MM.1S (cell line): ENCODE measurements around the gene LINC01488.

Source experiments
- DNase-seq: peaks from one replicate; pipeline ENCODE4 v3.0.0-alpha.2; 2015
- H2AFZ ChIP-seq: fragments of 300-600 bp; sonication (generic); 2 replicates; pipeline ENCODE4 v1.6.0; 2016; ENCODE audit warnings: antibody characterized with exemption, low read length
- H3F3A ChIP-seq: fragments of 300-600 bp; sonication (generic); 2 replicates; pipeline ENCODE4 v1.6.1; 2016; ENCODE audit warnings: mild to moderate bottlenecking, antibody characterized with exemption, low read length, moderate library complexity, mixed read lengths; ENCODE audit not compliant: insufficient read depth
- H3K27ac ChIP-seq: fragments of 300-600 bp; sonication (generic); 2 replicates; pipeline ENCODE4 v1.5.1; 2016; ENCODE audit warnings: mild to moderate bottlenecking, low read length
- H3K27me3 ChIP-seq: fragments of 300-600 bp; sonication (generic); replicated peaks from 2 replicates; pipeline ENCODE4 v1.6.0; 2016; ENCODE audit warnings: low read length; ENCODE audit not compliant: insufficient read depth
- H3K36me3 ChIP-seq: fragments of 300-600 bp; sonication (generic); replicated peaks from 2 replicates; pipeline ENCODE4 v1.6.1; 2016; ENCODE audit warnings: mild to moderate bottlenecking, low read length, mixed read lengths; ENCODE audit not compliant: insufficient read depth
- H3K4me1 ChIP-seq: fragments of 300-600 bp; sonication (generic); 2 replicates; pipeline ENCODE4 v1.6.1; 2016; ENCODE audit warnings: low read length, mixed read lengths
- H3K4me2 ChIP-seq: fragments of 300-600 bp; sonication (generic); 2 replicates; pipeline ENCODE4 v1.6.0; 2016; ENCODE audit warnings: low read depth, low read length
- H3K4me3 ChIP-seq: fragments of 300-600 bp; sonication (generic); 2 replicates; pipeline ENCODE4 v1.5.1; 2016; ENCODE audit warnings: low read length, mixed read lengths
- H3K79me2 ChIP-seq: fragments of 300-600 bp; sonication (generic); 2 replicates; pipeline ENCODE4 v1.6.1; 2016; ENCODE audit warnings: mixed run types, low read length, mixed read lengths
- H3K9ac ChIP-seq: fragments of 300-600 bp; sonication (generic); 2 replicates; pipeline ENCODE4 v1.6.1; 2016; ENCODE audit warnings: low read length, mixed read lengths
- H3K9me2 ChIP-seq: fragments of 300-600 bp; sonication (generic); replicated peaks from 2 replicates; pipeline ENCODE4 v1.6.1; 2016; ENCODE audit warnings: mild to moderate bottlenecking, low read length, mixed read lengths; ENCODE audit not compliant: insufficient read depth
- H3K9me3 ChIP-seq: fragments of 300-600 bp; sonication (generic); replicated peaks from 2 replicates; pipeline ENCODE4 v1.6.1; 2016; ENCODE audit warnings: mild to moderate bottlenecking, low read length, mixed read lengths; ENCODE audit not compliant: insufficient read depth
- H4K20me1 ChIP-seq: fragments of 300-600 bp; sonication (generic); 2 replicates; pipeline ENCODE4 v1.6.1; 2016; ENCODE audit warnings: mild to moderate bottlenecking, low read length, moderate library complexity, mixed read lengths; ENCODE audit not compliant: insufficient read depth
- CTCF ChIP-seq: fragments of 300-600 bp; sonication (generic); IDR thresholded peaks from 2 replicates; pipeline ENCODE4 v1.5.1; 2016; ENCODE audit warnings: antibody characterized with exemption, low read length, mixed read lengths
- EZH2 ChIP-seq: fragments of 300-600 bp; sonication (generic); optimal IDR thresholded peaks from 2 replicates; pipeline ENCODE3; 2017; ENCODE audit warnings: low read depth, mild to moderate bottlenecking, antibody characterized with exemption, low read length, mixed read lengths
- EZH2phosphoT487 ChIP-seq: fragments of 300-600 bp; sonication (generic); IDR thresholded peaks from 2 replicates; pipeline ENCODE4 v1.6.1; 2018; ENCODE audit warnings: antibody characterized with exemption, low read length

Gene LINC01488

DNA sequence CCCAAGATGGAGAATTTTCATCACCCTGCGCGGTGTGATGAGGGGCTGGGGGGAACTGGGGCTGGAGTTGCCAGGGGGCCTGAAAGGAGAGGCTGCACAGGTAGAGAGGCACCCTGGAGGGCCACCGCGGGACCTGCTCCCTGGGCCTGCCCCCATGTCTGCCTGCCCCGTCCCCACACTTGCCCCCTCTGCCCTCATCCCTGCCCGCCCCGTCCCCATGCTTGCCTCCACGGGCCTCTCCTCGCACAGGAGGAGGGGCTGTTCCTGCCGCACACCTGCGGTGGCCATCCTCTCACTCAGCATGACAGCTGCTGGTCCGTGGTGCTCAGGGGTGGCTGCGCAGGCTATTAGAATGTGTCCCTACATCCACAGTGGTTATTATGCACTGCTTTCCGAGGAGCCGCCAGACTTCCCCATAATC lies 43.5 kb downstream of the LINC01488 start:
- Histone ChIP-seq H3K79me2 (no peaks in the 10 kb centered on the region), H3K4me3 (no peak overlapping the region), H3K9me3 (no peaks in the 10 kb centered on the region), H3K9ac (no peak overlapping the region), H3K27me3 (peaks cover 21% of the 10 kb centered on the region; the same call in 1 of the 2 replicates), H3K4me2 (no peak overlapping the region), H4K20me1 (no peaks in the 10 kb centered on the region), H3K9me2 (no peaks in the 10 kb centered on the region), H3K4me1 (no peaks in the 10 kb centered on the region), H3K27ac (no peak overlapping the region), H3F3A (no peaks in the 10 kb centered on the region), H2AFZ (no peak overlapping the region), H3K36me3 (no peaks in the 10 kb centered on the region)
- no peak for DNase-seq
- no peak for TF ChIP-seq CTCF
- TF ChIP-seq EZH2phosphoT487: no peak
- no peak for TF ChIP-seq EZH2

DNA sequence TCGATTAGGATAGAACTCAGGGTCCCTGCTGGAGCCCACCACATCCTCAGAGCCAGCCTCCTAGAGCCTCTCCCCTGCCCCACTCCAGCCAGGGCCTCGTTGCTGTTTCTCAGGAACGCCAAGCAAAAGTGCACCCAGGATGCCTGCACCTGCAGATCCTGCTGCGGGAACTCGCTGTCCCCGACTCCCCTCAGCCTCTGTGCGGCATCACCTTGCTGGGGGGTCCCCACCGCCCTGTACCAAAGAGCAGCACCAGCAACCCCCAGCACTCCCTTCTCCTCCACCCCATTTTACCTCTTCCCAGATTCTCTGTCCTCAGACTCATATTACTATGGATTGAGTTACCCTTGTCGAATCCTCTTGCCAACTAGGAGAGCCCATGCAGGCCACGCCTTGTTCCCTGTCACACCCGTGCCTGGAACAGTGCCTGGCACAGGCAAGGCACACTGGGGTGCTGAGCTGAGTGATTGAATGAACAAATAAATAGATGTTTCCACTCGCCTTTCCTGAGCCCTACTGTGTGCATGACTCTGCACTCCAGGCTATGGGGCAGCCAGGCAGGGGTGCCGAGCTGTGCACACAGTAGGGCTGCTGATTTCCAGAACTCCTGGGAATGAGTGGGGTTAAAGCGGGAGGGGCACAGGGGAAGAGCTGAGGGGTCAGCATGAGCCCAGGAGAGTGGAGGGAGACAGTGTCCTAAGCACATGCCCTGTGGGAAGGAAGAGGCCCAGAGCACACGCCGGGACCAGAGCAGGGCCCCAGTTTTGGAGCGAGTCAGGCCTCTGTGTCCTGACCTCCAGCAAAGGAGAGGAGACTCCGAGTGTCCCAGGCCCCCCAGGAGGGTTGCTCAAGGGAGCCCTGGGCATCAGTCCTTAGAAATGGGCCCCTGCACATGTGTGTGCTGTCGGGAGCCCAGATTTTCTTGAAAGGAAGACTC lies 44.3 kb downstream of the LINC01488 start:
- Histone ChIP-seq H3K27me3 (peaks cover 23% of the 10 kb centered on the region; the same call in 1 of the 2 replicates), H3K36me3 (no peaks in the 10 kb centered on the region), H3K79me2 (no peaks in the 10 kb centered on the region), H2AFZ (no peak overlapping the region), H3K9me2 (no peaks in the 10 kb centered on the region), H4K20me1 (no peaks in the 10 kb centered on the region), H3K27ac (no peak overlapping the region), H3F3A (no peaks in the 10 kb centered on the region), H3K4me2 (no peak overlapping the region), H3K4me1 (no peaks in the 10 kb centered on the region), H3K9me3 (no peaks in the 10 kb centered on the region), H3K9ac (no peak overlapping the region), H3K4me3 (no peak overlapping the region)
- TF ChIP-seq EZH2phosphoT487 (no peak), CTCF (no peak), EZH2 (no peak)
- DNase-seq: no peak

GRCh38 chr11:69526453-69526810 lies 45.0 kb downstream of the LINC01488 start:
- Histone ChIP-seq H3K4me2 (no peak overlapping the region), H3K4me1 (no peaks in the 10 kb centered on the region), H3K4me3 (no peak overlapping the region), H3F3A (no peaks in the 10 kb centered on the region), H3K9me2 (no peaks in the 10 kb centered on the region), H3K27me3 (peaks cover 30% of the 10 kb centered on the region), H3K9ac (no peak overlapping the region), H3K79me2 (no peaks in the 10 kb centered on the region), H4K20me1 (no peaks in the 10 kb centered on the region), H2AFZ (no peak overlapping the region), H3K9me3 (no peaks in the 10 kb centered on the region), H3K36me3 (no peaks in the 10 kb centered on the region), H3K27ac (no peak overlapping the region)
- no peak for DNase-seq
- TF ChIP-seq EZH2phosphoT487 (no peak), CTCF (no peak), EZH2 (no peak)
